SH-SY5Y (cell line): ENCODE data around the gene KCNQ1OT1.

Source experiments
- GATA2 ChIP-seq: IDR thresholded peaks from 2 replicates; pipeline ENCODE4 v1.6.1; 2011; ENCODE audit warnings: mild to moderate bottlenecking, low read depth, low read length
- GATA3 ChIP-seq: IDR thresholded peaks from 2 replicates; pipeline ENCODE4 v1.6.1; 2011; ENCODE audit warnings: low read depth, mild to moderate bottlenecking, low read length, moderate library complexity

GRCh38 chr11:2685051-2685450, 14.7 kb downstream of the KCNQ1OT1 start:
- no peak for TF ChIP-seq GATA2
- no peak for TF ChIP-seq GATA3
